Putamen (tissue), 1 donor: ENCODE results near the gene PRR13.
"Not testable (repeated sequence)": the region's sequence is repeated elsewhere in the genome, so short reads cannot be mapped to it uniquely, and the experiment has no call there.

Experiments
- DNase-seq: peaks from one replicate; pipeline ENCODE4 v3.0.0-alpha.2; 2016; ENCODE audit warnings: low spot score

The PRR13 gene, protein sequence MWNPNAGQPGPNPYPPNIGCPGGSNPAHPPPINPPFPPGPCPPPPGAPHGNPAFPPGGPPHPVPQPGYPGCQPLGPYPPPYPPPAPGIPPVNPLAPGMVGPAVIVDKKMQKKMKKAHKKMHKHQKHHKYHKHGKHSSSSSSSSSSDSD

DNA sequence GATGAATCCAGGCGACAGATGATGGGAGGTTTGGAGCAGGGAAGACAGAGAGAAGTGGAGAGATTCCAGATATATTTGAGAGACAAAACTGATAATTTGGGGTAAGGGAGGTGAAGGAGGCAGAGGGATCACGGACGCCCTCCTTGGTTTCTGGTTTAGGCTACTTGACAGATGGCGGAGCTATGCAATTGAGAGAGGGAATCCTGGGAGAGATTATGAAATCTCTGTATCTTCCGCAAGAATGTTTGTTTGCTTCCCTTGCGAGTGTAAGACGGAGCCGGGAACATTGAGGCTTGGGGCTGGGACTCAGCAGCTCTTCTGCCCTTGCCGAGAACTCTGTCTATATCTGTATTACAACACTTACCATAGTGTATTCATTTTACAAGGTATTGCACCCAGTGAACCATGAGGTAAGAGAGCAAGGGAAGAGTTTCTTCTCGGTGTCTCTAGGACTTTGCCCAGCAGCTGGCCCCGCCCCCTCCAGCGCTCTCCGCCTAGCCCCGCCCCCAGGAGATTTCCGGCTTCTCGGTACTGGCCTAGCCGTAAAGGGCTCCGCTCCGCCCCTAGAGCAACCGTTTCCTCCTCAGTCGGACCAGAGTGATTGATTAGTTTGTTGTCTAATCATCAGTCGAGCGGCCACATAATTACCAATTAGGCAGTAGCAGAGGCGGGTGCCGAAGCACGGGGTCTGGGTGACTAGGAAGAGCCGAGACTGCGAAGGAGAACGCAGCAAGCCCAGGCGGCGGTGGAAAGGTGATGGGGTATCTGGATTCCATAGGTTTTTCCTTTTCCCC lies at the start of gene PRR13:
Gene PRR13 (plus strand): TSS at position 695 of the 794 bp plus-strand sequence. CDS start 981 bp downstream, outside the sequence.
- peak; percentile 99 for DNase-seq

DNA sequence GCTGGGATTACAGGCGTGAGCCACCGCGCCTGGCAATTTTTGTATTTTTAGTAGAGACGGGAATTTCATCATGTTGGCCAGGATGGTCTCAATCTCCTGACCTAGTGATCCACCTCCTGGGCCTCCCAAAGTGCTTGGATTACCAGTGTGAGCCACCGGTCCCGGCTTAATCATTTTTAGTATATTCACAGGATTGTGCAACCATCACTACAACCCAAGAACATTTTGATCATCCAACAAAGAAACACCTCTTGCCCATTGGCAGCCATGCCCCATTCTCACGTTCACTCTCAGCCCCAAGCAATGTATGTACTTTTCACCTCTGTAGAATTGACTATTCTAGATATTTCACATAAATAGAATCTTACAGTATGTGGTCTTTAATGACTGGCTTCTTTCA lies 41.6 kb upstream of the PRR13 start:
- DNase-seq, result no peak

DNA sequence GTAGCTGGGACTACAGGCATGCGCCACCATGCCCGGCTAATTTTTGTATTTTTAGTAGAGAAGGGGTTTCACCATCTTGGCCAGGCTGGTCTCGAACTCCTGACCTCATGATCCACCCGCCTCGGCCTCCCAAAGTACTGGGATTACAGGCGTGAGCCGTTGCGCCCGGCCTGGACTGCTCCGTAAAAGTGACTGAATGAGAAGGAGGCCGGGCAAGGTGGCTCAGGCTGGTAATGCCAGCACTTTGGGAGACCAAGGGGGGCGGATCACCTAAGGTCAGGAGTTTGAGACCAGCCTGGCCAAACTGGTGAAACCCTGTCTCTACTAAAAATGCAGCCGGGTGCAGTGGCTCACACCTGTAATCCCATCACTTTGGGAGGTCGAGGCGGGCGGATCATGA lies 39.2 kb upstream of the PRR13 start:
- DNase-seq, result not testable (repeated sequence)

- DNase-seq, result no peak
These were observed 38.7 kb upstream of the PRR13 start for GRCh38 chr12:53402871-53403270.

DNA sequence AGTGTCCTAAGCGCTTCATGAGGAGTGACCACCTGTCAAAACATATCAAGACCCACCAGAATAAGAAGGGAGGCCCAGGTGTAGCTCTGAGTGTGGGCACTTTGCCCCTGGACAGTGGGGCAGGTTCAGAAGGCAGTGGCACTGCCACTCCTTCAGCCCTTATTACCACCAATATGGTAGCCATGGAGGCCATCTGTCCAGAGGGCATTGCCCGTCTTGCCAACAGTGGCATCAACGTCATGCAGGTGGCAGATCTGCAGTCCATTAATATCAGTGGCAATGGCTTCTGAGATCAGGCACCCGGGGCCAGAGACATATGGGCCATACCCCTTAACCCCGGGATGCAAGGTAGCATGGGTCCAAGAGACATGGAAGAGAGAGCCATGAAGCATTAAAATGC lies 30.6 kb upstream of the PRR13 start:
- no peak for DNase-seq

DNA sequence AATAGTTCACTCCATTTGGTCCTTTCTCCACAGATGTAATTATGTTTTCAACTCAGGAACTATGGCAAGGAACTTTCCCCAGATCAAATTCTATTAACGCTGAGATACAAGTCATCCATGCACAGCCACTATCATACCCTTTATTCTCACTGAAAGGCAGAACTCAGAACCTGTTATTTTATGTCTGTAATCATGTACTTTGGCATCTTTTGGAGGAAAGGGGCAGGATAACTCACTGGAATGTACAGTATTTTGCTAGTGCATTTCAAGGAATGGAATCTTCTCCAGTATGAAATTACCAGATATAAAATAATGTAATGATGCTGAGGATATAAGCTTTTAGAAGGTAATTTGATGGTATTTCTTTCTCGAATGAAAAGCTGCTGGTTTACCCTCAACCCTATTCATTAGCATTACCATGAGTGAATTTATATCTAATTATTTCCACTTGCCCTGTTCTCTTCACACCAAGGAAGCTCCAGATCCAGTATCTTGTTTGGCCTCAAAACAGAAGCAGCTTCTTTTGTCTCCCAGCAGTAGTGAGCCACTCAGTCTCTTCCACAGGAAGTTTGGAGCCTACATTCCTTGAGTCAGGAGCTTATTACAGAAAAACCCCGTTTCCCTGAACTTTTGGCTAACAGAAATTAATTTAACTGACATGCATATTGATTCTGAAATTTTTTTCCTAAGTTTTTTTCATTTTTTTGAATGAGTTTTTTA lies 27.9 kb upstream of the PRR13 start:
- no peak for DNase-seq

DNA sequence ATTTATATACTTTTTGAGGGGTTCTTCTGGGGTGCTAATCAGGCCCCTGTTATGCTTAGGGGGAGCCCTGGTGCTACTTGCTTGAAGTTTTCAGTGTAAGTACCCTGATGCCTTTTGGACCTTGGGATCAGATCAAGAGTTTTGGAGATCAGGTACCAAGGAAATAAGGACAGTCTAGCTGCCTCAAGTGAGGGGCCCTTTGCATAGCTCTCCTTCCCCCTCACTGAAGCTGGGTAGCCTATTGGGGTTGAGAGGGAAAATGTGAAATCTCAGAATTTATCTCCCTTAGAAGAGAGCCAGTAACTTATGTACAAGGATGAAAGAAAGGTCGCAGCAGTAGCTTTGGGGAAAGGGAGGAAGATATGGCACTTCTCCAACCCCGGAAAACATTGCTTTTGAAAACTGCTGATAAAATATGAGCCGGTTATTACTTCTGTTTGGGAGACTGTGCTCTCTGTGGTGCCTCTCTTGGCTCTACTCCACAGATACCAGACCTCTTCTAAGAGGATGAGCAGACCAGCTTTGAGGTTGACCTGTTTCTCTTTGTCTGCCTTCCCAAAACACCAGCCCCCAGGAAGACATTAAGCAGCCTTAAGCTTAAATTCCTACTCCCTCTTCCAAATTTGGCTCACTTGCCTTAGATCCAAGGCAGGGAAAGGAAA lies 26.6 kb upstream of the PRR13 start:
- DNase-seq, result no peak

GRCh38 chr12:53415752-53416389 lies 25.7 kb upstream of the PRR13 start:
- not testable (repeated sequence) for DNase-seq

DNA sequence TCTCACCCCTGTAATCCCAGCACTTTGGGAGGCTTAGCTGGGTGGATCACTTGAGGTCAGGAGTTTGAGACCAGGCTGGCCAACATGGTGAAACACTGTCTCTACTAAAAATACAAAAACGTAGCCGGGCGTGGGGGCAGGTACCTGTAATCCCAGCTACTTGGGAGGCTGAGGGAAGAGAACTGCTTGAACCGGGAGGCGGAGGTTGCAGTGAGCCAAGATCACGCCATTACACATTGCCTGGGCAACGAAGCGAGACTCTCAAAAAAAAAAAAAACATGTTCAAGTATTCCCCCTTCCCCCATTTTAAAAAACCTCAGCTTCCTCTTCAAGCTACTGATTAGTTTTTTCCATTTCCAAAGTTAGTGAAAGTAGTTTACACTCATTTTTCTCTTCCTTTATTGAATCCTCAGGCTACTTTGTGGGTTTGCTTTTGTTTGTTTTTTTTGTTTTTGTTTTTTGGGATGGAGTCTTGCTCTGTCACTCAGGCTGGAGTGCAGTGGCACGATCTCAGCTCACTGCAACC lies 24.2 kb upstream of the PRR13 start:
- DNase-seq, result not testable (repeated sequence)

DNA sequence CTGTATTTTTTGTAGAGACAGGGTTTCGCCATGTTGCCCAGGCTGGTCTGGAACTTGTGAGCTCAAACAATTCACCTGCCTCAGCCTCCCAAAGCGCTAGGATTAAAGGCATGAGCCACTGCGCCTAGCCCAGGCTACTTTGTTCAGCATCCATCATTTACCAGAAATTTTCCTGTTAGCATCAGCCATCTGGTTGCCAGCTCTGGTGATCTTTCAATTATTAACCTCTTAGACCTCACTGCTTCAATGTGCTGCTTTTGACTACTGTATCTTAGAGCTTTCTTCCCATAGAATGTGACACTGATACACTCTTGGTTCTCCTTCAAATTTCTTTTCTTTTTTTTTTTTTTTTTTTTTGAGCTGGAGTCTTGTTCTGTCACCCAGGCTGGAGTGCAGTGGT lies 23.3 kb upstream of the PRR13 start:
- no peak for DNase-seq

GRCh38 chr12:53419756-53420155 lies 21.8 kb upstream of the PRR13 start:
- no peak for DNase-seq

DNA sequence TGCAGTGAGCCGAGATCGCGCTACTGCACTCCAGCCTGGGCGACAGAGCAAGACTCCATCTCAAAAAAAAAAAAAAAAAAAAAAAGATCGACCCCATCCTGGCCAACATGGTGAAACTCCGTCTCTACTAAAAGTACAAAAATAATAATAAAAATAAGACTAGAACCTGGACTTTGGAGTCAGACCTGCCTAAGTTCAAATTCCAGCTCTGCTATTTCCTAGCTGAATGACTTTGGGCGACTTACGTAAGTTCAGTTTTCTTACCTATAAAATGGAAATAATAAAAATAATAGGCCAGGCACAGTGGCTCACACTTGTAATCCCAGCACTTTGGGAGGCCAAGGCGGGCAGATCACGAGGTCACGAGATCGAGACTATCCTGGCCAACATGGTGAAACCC lies 19.3 kb upstream of the PRR13 start:
- DNase-seq, result not testable (repeated sequence)

DNA sequence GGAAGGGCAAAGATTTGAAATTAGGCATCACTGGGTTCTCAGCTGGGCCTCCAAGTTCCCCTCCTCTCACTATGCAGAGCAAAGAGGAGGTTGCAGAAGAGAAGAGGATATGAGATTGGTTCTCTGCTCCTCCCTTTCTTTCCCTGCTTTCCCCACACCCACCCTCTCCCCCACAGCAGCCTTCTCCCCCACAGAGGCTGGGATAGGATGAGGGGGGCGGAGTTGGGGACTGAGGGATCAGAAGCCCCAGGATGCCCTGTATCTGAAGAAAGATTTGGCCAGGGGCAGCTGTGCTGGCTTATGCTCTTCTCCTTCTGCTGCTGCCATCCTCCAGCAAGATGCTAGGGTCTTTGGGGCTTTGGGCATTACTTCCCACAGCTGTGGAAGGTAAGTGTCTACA lies 17.9 kb upstream of the PRR13 start, which contains the start of gene AMHR2:
Gene AMHR2 (plus strand): TSS at position 259 of the 400 bp plus-strand sequence. CDS start 80 bp downstream, at position 339.
- DNase-seq, result no peak

- DNase-seq, result no peak
These were observed 16.7 kb upstream of the PRR13 start for GRCh38 chr12:53424626-53425514.

DNA sequence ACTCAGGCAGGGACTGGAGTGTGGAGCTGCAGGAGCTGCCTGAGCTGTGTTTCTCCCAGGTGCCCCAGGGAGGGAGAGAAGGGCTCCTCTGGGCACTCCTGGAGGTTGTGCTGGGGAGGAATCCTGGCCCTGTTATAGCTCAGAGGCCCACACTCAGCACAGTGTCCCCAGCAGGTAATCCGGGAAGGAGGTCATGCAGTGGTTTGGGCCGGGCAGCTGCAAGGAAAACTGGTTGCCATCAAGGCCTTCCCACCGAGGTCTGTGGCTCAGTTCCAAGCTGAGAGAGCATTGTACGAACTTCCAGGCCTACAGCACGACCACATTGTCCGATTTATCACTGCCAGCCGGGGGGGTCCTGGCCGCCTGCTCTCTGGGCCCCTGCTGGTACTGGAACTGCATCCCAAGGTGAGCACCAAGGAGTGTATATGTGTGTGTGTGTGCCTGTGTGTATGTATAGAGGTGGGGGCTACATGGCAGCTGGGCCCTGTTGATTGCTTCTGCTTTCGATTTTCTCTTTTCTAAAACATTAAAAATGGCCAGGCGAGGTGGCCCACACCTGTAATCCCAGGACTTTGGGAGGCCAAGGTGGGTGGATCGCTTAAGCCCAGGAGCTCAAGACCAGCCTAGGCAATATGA lies 15.9 kb upstream of the PRR13 start:
- no peak for DNase-seq

- DNase-seq, result no peak
These were observed 13.5 kb upstream of the PRR13 start for GRCh38 chr12:53427905-53428594.

GRCh38 chr12:53428741-53429140 lies 12.8 kb upstream of the PRR13 start:
- DNase-seq, result no peak

GRCh38 chr12:53430116-53430515 lies 11.4 kb upstream of the PRR13 start:
- DNase-seq, result no peak

GRCh38 chr12:53431187-53431586 lies 10.3 kb upstream of the PRR13 start:
- DNase-seq, result no peak
